Stimulated activated CD8-positive, alpha-beta memory T cell treated with anti-CD3 and anti-CD28 coated beads, Interleukin-15, amount 100 ng/mL, for 48 hours (primary cell): ENCODE data around the gene FAM181A.

Experiments
- DNase-seq, 2 donors: peaks; one replicate each; pipeline ENCODE4 v3.0.0-alpha.2; 2020; ENCODE audit warnings: low read depth in 2 of 2

Gene FAM181A

GRCh38 chr14:93903342-93904184, 23.6 kb upstream of the FAM181A start:
- DNase-seq: no peak

- DNase-seq: no peak
Observed at GRCh38 chr14:93905623-93906022, 21.5 kb upstream of the FAM181A start.

- DNase-seq: peak; percentile 32 to 48
Observed at GRCh38 chr14:93906341-93907329, 20.5 kb upstream of the FAM181A start.

GRCh38 chr14:93909429-93910128, 17.6 kb upstream of the FAM181A start:
- no peak for DNase-seq

DNA sequence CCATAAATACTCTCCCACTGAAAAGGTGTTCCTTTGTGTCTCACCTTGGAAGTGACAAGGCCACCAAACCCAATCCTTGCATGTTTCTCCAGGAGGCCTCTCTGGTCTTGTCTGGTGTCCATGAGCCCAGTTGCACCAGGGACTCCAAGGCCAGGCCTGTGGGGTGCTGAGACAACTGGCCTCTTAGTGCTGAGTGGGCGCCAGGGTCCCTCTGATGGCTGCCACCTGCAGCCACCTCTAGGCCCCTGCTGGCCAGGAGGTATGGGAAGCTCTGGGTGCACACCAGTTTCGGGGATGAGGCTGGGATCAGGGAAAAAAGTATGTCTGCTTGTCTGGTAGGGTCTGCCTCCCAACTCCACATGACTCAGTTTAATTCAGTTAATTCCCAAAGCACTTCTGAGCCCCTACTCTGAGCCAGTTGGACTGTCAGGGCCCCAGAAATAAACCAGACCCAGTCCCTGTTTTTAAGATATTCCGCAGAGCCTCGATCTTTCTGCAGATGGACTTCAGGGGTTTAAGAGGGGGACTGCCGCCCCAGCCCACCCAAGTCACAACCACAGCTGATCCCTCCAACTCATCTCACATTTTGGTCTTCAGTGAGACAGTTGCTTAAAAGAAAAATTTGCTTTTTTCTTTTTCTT, 15.0 kb upstream of the FAM181A start:
- no peak for DNase-seq

GRCh38 chr14:93912782-93913181, 14.4 kb upstream of the FAM181A start:
- no peak for DNase-seq

- no peak for DNase-seq
Observed at GRCh38 chr14:93914278-93914677, 12.9 kb upstream of the FAM181A start.

- no peak for DNase-seq
Observed at GRCh38 chr14:93915070-93915705, 12.0 kb upstream of the FAM181A start.

GRCh38 chr14:93915800-93916199, 11.3 kb upstream of the FAM181A start:
- no peak for DNase-seq

GRCh38 chr14:93916498-93916897, 10.6 kb upstream of the FAM181A start:
- no peak for DNase-seq

GRCh38 chr14:93917141-93917540, 10.0 kb upstream of the FAM181A start:
- no peak for DNase-seq

GRCh38 chr14:93921001-93921806, 5.9 kb upstream of the FAM181A start:
- DNase-seq: no peak

DNA sequence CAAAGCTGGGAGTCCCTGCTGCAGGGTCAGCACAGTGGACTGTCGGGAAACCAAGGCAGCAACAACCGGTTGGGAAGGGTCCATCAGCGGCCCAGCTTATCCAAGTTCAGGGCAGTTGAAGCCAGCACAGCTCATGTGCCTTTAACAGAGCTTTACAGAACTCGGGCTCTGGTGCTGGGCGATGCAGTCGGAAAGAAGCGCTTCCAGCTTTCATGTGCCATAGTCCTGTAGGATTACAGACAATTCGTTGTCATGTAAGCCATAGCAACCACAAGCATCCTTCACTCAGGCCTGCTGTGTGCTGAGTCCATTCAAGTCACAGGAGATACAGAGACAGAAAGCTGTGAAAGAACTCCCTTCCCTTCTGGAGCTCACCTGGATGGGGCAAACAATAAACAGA, 3.5 kb upstream of the FAM181A start:
- no peak for DNase-seq

- no peak for DNase-seq
Observed at GRCh38 chr14:93924592-93925355, 2.4 kb upstream of the FAM181A start.

GRCh38 chr14:93925374-93925895, 1.7 kb upstream of the FAM181A start:
- no peak for DNase-seq

DNA sequence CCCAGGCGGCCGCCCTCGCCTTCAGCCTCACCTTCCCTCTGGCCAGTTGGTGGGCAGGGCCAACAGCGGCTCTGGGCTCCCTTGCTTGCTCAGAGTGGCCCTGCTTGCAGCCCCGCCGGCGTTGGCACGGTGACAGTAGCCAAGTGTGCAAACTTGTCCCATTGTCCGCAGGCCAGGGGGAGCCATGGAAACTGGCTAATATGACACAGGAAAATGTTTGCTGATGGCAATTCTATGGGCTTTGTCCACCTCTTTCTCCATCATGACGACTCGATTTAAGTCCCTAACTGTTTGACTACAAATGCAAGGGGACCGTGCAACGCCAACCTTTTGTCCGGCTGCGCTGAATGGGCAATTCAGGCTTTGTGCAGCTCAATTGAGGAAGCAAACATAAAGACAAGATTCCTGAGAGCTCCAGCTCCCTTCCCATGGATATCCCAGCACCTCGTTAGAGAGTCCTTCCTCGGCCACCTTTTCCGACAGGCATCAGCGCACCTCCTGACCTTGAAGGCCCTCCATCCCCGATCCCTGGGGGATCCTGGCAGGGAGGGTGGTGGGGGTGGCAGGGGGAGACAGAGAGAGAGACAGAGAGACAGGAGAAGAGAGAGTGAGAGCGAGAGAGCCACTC, 785 bp upstream of the FAM181A start:
- no peak for DNase-seq

DNA sequence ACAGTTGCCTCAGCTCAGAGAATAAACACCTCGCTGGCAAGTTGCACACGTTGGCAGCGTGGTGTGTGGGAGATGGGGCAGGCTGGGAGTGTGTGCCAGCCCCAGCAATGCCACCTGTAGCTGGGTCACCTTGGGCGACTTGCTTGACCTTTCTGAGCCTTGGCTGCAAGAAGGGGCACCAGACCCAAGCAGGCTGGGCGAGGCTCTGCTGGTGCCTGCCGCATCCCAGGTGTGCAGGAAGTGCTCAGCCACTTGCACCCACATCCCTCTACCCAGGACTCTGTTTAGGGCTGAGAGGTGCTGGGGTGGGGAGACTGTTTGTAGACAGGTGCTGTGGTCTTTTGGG, 629 bp downstream of the FAM181A start:
- DNase-seq: no peak

DNA sequence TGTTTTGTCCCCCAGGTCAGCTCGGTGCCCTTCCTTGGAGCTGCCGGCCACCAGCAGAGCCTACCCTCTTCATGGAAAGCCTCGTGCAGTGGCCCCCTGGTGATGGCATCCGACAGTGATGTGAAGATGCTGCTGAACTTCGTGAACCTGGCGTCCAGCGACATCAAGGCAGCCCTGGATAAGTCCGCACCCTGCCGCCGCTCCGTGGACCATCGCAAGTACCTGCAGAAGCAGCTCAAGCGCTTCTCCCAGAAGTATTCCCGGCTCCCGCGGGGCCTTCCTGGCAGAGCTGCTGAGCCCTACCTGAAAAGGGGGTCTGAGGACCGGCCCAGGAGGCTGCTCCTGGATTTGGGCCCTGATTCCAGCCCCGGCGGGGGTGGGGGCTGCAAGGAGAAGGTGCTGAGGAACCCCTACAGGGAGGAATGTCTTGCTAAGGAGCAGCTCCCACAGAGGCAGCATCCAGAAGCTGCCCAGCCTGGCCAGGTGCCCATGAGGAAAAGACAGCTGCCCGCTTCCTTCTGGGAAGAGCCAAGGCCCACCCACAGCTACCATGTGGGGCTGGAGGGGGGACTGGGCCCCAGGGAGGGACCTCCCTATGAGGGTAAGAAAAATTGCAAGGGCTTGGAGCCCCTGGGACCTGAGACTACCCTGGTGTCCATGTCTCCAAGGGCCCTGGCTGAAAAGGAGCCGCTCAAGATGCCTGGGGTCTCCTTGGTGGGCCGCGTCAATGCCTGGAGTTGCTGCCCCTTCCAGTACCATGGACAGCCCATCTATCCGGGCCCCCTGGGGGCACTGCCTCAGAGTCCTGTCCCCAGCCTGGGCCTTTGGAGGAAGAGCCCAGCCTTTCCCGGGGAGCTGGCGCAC, 1.3 kb downstream of the FAM181A start:
- DNase-seq: no peak
